ENCODE data around the gene ACER1. TPM values are rescaled to one million over a fixed set of nuclear protein-coding genes. Genes with fewer than 3 reads are reported as not detected.

The ACER1 gene
- total and polyA plus RNA-seq, 2 experiments from 2014 or later: not detected

- peaks cover 45% of the 10 kb centered on the region for H4K20me1 ChIP-seq (replicated peaks; ENCODE audit: insufficient read depth)
Observed at GRCh38 chr19:6270822-6271221, 62.6 kb downstream of the ACER1 start.

GRCh38 chr19:6270076-6270745 is 63.2 kb downstream of the ACER1 start:
- Mint-ChIP-seq H3K27ac (peak overlapping the region; percentile 64; the same call in 1 of the 2 replicates), H3K4me1 (peaks cover 47% of the 10 kb centered on the region), H3K36me3 (ENCODE audit: low read depth) (peaks cover 33% of the 10 kb centered on the region), H3K27me3 (ENCODE audit: insufficient read depth, low read depth, poor library complexity) (peaks cover 8% of the 10 kb centered on the region), H3K9me3 (no peaks in the 10 kb centered on the region), H3K4me3 (no peak overlapping the region)
- peaks cover 44% of the 10 kb centered on the region for H4K20me1 ChIP-seq (replicated peaks; ENCODE audit: insufficient read depth)
- no peak overlapping the region for H3K4me3 ChIP-seq
- no peak overlapping the region for H2AFZ ChIP-seq
- H3K4me1 ChIP-seq (ENCODE audit: insufficient read depth): peaks cover 40% of the 10 kb centered on the region
- no peak for ATAC-seq
- no peaks in the 10 kb centered on the region for H3K9me2 ChIP-seq (ENCODE audit: insufficient read depth)
- DNase-seq (ENCODE audit: low spot score): no peak
- 0 out of 2 replicates have a peak, but pooled peaks cover 3% of the 10 kb centered on the region for H3F3A ChIP-seq (replicated peaks; ENCODE audit: low read depth)
- H3K27me3 ChIP-seq (ENCODE audit: insufficient read depth): no peaks in the 10 kb centered on the region
- peaks cover 94% of the 10 kb centered on the region for H3K79me2 ChIP-seq (replicated peaks; ENCODE audit: insufficient read depth)
- H3K4me2 ChIP-seq: no peak overlapping the region
- peaks cover 9% of the 10 kb centered on the region; the same call in 1 of the 2 replicates for H3K36me3 ChIP-seq (ENCODE audit: insufficient read depth)
- H3K27ac ChIP-seq (ENCODE audit: low read depth): no peak overlapping the region
- TF ChIP-seq POLR2AphosphoS5 (IDR thresholded peaks at IDR 0.05; ENCODE audit: low read depth) (no peak), ZNF114 (CRISPR knock-in tag; IDR thresholded peaks at IDR 0.05) (no peak), ZNF331 (CRISPR knock-in tag; IDR thresholded peaks at IDR 0.05; ENCODE audit: low read depth) (no peak), STAT1 (IDR thresholded peaks at IDR 0.05; ENCODE audit: unreplicated experiment) (no peak), CREB1 (CRISPR knock-in tag; IDR thresholded peaks at IDR 0.05; ENCODE audit: low read depth) (no peak)
- TF ChIP-seq, protein P1, sequence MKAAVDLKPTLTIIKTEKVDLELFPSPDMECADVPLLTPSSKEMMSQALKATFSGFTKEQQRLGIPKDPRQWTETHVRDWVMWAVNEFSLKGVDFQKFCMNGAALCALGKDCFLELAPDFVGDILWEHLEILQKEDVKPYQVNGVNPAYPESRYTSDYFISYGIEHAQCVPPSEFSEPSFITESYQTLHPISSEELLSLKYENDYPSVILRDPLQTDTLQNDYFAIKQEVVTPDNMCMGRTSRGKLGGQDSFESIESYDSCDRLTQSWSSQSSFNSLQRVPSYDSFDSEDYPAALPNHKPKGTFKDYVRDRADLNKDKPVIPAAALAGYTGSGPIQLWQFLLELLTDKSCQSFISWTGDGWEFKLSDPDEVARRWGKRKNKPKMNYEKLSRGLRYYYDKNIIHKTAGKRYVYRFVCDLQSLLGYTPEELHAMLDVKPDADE (IDR thresholded peaks at IDR 0.05): no peak
- TF ChIP-seq, protein P2, sequence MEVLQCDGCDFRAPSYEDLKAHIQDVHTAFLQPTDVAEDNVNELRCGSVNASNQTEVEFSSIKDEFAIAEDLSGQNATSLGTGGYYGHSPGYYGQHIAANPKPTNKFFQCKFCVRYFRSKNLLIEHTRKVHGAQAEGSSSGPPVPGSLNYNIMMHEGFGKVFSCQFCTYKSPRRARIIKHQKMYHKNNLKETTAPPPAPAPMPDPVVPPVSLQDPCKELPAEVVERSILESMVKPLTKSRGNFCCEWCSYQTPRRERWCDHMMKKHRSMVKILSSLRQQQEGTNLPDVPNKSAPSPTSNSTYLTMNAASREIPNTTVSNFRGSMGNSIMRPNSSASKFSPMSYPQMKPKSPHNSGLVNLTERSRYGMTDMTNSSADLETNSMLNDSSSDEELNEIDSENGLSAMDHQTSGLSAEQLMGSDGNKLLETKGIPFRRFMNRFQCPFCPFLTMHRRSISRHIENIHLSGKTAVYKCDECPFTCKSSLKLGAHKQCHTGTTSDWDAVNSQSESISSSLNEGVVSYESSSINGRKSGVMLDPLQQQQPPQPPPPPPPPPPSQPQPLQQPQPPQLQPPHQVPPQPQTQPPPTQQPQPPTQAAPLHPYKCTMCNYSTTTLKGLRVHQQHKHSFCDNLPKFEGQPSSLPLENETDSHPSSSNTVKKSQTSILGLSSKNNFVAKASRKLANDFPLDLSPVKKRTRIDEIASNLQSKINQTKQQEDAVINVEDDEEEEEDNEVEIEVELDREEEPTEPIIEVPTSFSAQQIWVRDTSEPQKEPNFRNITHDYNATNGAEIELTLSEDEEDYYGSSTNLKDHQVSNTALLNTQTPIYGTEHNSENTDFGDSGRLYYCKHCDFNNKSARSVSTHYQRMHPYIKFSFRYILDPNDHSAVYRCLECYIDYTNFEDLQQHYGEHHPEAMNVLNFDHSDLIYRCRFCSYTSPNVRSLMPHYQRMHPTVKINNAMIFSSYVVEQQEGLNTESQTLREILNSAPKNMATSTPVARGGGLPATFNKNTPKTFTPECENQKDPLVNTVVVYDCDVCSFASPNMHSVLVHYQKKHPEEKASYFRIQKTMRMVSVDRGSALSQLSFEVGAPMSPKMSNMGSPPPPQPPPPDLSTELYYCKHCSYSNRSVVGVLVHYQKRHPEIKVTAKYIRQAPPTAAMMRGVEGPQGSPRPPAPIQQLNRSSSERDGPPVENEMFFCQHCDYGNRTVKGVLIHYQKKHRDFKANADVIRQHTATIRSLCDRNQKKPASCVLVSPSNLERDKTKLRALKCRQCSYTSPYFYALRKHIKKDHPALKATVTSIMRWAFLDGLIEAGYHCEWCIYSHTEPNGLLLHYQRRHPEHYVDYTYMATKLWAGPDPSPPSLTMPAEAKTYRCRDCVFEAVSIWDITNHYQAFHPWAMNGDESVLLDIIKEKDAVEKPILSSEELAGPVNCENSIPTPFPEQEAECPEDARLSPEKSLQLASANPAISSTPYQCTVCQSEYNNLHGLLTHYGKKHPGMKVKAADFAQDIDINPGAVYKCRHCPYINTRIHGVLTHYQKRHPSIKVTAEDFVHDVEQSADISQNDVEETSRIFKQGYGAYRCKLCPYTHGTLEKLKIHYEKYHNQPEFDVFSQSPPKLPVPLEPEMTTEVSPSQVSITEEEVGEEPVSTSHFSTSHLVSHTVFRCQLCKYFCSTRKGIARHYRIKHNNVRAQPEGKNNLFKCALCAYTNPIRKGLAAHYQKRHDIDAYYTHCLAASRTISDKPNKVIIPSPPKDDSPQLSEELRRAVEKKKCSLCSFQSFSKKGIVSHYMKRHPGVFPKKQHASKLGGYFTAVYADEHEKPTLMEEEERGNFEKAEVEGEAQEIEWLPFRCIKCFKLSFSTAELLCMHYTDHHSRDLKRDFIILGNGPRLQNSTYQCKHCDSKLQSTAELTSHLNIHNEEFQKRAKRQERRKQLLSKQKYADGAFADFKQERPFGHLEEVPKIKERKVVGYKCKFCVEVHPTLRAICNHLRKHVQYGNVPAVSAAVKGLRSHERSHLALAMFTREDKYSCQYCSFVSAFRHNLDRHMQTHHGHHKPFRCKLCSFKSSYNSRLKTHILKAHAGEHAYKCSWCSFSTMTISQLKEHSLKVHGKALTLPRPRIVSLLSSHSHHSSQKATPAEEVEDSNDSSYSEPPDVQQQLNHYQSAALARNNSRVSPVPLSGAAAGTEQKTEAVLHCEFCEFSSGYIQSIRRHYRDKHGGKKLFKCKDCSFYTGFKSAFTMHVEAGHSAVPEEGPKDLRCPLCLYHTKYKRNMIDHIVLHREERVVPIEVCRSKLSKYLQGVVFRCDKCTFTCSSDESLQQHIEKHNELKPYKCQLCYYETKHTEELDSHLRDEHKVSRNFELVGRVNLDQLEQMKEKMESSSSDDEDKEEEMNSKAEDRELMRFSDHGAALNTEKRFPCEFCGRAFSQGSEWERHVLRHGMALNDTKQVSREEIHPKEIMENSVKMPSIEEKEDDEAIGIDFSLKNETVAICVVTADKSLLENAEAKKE (CRISPR knock-in tag; IDR thresholded peaks at IDR 0.05): no peak

More at GRCh38 chr19:6270822-6271221, 62.6 kb downstream of the ACER1 start:
- peaks cover 9% of the 10 kb centered on the region; the same call in 1 of the 2 replicates for H3K36me3 ChIP-seq (ENCODE audit: insufficient read depth)
- peaks cover 33% of the 10 kb centered on the region for H3K36me3 Mint-ChIP-seq (ENCODE audit: low read depth)
- H3K27me3 ChIP-seq (ENCODE audit: insufficient read depth): no peaks in the 10 kb centered on the region
- H3K79me2 ChIP-seq (replicated peaks; ENCODE audit: insufficient read depth): peaks cover 94% of the 10 kb centered on the region
- no peak overlapping the region for H3K4me3 Mint-ChIP-seq
- H3K9me2 ChIP-seq (ENCODE audit: insufficient read depth): no peaks in the 10 kb centered on the region
- H3K9me3 Mint-ChIP-seq: no peaks in the 10 kb centered on the region
- ATAC-seq (no peak), DNase-seq (ENCODE audit: low spot score) (no peak)
- TF ChIP-seq ZNF331 (CRISPR knock-in tag; IDR thresholded peaks at IDR 0.05; ENCODE audit: low read depth): no peak
- TF ChIP-seq STAT1 (IDR thresholded peaks at IDR 0.05; ENCODE audit: unreplicated experiment): no peak
- TF ChIP-seq NANOG (IDR thresholded peaks at IDR 0.05; ENCODE audit: borderline replicate concordance): no peak
- no peak for TF ChIP-seq EZH2phosphoT487 (IDR thresholded peaks at IDR 0.05; ENCODE audit: unreplicated experiment)
- no peak for TF ChIP-seq JUNB (IDR thresholded peaks at IDR 0.05; ENCODE audit: unreplicated experiment)
- TF ChIP-seq, protein P1 (IDR thresholded peaks at IDR 0.05): no peak
- TF ChIP-seq POLR2AphosphoS5 (IDR thresholded peaks at IDR 0.05; ENCODE audit: low read depth): no peak
- TF ChIP-seq CREB1 (CRISPR knock-in tag; IDR thresholded peaks at IDR 0.05; ENCODE audit: low read depth): no peak
- H2AFZ ChIP-seq: no peak overlapping the region
- peaks cover 47% of the 10 kb centered on the region for H3K4me1 ChIP-seq (ENCODE audit: insufficient read depth)
- peak overlapping the region; percentile 64 for H3K27ac Mint-ChIP-seq
- 0 out of 2 replicates have a peak, but pooled peaks cover 3% of the 10 kb centered on the region for H3F3A ChIP-seq (replicated peaks; ENCODE audit: low read depth)
- peaks cover 53% of the 10 kb centered on the region for H3K4me1 Mint-ChIP-seq
- peak overlapping the region; percentile 93; the same call in 1 of the 2 replicates for H3K27ac ChIP-seq (ENCODE audit: low read depth)
- peaks cover 8% of the 10 kb centered on the region for H3K27me3 Mint-ChIP-seq (ENCODE audit: insufficient read depth, low read depth, poor library complexity)
- no peak overlapping the region for H3K4me3 ChIP-seq
- no peak overlapping the region for H3K4me2 ChIP-seq
